Activated CD8-positive, alpha-beta memory T cell treated with anti-CD3 and anti-CD28 coated beads, Interleukin-2, amount 50 U/mL, for 24 hours (primary cell): ENCODE results near the gene F7.
"Not testable (repeated sequence)": the region's sequence is repeated elsewhere in the genome, so short reads cannot be mapped to it uniquely, and the experiment has no call there.

ENCODE experiments used
- DNase-seq: peaks from one replicate; pipeline ENCODE4 v3.0.0-alpha.2; 2020; ENCODE audit errors: extremely low read depth

Gene F7

GRCh38 chr13:113072376-113072775 is 33.2 kb upstream of the F7 start:
- no peak for DNase-seq

DNA sequence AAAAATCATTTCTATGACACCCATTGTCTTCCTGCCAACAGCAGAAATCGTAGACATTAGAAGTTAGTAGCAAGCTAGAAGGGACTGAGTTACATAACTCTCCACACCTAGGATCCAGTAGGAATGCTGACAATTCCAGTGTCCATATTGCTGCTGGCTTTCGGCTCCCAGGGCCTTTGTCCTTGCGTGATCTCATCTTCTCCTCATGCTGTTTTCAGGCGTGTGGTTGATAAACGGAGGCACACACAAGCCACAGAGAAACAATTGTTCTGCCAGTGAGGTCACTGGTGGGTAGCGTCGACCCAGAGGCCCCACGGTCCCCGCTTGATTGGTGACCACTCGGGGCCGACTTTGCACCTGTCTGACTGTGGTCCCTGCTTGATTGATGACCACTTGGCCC is 31.6 kb upstream of the F7 start:
- DNase-seq = no peak

GRCh38 chr13:113074401-113074800 is 31.2 kb upstream of the F7 start:
- no peak for DNase-seq

- no peak for DNase-seq
These were observed 30.7 kb upstream of the F7 start for GRCh38 chr13:113074876-113075275.

DNA sequence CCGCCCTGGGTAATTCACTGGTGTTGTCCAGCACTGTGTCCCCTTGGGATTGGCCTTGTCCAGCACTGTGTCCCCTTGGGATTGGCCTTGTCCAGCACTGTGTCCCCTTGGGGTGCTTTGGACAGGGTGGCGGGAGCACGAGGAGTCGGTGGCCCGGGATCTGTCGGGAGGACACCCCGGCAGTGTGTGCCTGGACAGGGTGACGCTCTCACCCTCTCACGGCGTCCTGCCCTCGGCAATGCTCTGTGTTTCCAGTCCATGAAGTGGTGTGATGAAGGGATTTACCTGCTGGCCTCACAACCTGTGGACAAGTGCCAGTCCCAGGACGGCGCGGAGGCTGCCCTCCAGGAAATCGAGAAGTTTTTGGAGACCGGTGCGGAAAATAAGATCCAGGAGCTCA is 29.9 kb upstream of the F7 start:
- no peak for DNase-seq

DNA sequence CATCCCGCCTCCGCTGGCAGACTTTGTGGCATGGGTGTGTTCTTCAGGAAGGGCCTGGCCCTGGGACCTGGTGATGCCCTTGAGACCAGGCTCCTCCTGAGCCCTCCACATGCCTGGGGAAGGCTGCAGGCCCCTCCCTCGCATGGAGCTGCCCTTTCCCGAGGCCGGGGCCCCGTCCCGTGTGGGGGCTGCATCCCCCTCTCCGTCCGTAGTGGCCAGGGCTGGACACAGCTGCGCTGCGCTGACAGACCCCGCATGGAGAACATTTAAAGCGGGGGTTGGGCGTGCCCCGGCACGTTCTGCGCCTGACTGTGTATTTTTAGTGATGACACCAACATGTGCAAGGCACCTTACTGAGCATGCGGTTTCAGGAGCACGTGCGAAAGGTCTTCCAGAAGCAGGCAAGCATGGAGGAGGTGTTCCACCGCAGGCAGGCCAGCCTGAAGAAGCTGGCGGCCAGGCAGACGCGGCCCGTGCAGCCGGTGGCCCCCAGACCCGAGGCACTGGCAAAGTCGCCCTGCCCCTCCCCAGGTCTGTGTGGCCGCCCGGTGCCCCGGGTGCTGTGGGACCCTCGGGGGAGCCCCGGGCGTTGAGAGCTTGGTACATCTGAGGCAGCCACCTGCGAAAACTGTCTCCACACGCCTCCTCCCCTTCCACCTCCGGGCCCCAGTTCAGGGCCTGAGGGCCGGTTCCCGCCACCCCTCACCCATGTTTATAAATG is 28.8 kb upstream of the F7 start:
- no peak for DNase-seq

- no peak for DNase-seq
These were observed 28.0 kb upstream of the F7 start for GRCh38 chr13:113077566-113077952.

- no peak for DNase-seq
These were observed 27.4 kb upstream of the F7 start for GRCh38 chr13:113077953-113078901.

DNA sequence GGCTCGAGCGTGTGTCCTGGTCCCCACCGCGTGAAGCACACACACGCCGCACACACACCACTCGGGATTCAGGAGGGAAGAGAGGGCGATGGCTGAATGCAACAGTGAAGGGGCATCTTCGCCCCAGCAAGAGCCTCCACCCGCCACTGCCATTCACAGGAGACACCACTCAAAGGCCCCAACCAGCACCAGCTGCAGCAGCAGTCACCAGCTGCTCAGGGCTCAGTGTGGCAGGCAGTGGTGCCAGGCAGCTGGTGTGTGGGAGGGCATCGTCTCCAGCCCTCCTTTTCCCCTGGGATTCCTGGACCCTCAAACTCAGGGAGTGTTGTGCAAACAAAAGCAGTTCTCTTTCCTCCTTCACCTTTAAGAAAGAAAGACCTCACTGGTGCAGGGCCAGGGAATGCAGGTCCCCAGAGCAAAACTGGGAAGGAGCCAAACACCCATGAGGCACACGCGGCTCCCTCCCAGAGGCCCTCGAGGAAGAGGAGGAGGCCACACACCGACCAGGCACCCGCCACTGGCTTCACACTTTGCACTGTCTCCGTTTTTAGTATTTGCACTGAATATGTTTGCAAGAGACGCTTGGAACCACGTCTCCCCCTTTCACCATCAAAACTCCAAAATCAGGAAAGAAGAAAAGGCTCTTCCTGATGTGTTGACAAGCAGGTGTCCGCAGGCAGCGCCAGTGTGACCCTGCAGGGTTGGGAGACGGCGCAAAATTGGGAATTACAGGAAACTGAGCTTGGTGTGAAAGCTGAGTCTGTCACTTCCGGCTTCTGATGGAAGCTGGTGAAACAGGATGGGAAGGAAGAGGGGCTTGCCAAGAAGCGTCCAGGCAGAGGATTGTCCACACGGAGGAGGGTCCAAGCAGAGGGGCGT is 26.4 kb upstream of the F7 start:
- DNase-seq = no peak

GRCh38 chr13:113079781-113080080 is 25.9 kb upstream of the F7 start:
- DNase-seq = not testable (repeated sequence)

DNA sequence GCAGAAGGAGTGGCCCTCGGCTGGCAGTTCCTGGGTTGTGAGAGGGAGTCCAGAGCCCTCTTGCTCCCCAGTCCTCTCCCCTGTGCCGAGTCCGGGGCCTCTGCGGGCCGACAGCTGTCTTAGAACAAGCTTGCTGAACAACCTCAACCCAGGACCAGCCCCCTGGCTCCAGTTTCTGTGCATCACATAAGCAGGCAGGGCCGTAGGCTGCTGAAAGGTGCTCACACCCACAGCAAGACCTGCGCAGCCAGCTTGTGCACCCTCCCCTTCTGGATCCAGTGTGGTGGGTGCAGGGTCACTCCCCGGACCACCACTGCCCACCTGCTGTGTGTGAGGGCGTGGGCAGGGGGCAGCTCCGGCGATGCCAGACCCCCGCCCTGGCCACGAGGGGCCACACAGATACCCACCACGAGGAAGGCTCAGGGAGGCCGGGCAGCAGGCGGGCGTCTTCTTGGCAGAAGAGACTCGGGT is 25.2 kb upstream of the F7 start:
- no peak for DNase-seq

DNA sequence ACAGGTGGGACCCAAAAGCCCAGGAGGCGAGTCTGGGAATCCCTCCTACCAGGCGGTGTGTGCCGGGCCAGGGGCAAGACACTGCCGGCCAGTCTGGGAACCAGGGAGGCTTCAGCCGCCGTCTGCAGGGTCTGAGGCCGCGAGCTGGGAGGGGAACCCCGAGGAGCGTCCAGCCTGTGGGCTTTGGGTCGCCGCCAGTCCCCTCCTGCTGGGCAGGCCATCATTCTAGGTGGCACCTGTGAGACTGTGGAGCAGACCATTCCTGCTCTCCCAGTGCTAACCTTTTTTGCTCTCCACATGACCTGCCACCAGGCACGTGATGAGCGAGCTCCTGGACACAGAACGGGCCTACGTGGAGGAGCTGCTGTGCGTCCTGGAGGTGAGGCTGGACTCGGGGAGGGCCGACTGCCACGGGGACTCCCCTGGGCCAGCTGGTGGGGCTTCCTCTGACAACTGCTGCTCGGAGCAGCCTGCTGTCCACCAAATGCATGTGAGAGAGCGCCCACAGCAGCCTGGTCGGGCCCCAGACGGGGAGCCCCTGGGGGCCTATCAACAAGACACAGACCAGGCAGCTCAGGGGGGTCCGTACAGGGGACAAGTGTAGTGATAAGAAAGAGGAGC is 24.6 kb upstream of the F7 start:
- no peak for DNase-seq

- no peak for DNase-seq
These were observed 23.2 kb upstream of the F7 start for GRCh38 chr13:113082198-113083021.

DNA sequence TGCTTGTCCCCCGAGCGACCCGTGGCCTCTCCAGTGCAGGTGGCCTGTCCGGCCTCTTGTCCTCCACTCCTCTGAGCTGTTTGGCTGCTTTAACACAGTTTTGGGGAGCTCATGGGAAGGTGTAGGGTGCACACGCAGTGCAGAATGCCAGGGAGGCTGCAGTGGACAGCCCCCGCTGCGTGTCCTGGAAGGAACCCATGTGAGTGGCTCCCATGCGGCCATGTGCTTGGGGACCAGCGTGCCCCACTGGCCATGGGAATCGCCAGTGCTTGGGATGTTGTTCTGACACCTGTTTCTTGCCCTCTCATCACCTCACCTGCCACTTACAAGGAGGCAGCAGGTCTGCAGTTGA is 22.6 kb upstream of the F7 start:
- no peak for DNase-seq

- DNase-seq = no peak
These were observed 22.1 kb upstream of the F7 start for GRCh38 chr13:113083402-113084061.

DNA sequence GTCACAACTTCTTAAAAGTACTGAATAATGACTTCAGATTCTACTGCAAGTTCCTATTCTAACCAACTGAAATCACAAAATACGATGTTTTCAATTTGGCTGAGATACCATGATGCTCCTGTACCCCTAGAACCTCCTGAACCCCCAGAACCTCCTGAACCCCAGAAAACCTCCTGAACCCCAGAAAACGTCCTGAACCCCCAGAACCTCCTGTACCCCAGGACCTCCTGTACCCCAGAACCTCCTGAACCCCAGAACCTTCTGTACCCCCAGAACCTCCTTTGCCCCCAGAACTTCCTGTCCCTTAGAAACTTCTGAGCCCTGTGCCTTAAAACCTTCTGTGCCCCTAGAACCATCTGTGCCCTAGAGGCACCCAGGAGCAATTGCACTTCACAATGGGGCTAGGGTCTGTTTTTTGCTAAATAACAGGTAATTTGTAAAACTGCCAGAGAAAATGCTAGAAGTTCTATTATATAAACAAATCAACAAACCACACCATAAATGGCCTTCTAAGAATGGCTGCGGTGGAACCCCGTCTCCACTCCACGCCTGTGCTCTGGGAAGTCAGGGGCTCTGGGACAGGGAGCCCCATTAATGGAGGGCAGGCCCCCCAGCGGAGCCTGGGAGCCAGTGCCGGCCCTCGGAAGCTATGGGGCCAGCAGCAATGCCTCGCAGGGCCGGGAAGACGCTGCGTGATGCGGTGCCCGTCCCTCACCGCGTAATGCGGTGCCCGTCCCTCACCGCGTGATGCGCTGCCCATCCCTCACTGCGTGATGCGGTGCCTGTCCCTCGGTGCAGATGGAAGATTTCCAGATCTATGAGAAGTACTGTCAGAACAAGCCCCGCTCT is 21.3 kb upstream of the F7 start:
- no peak for DNase-seq

- no peak for DNase-seq
These were observed 20.5 kb upstream of the F7 start for GRCh38 chr13:113084943-113085540.

- DNase-seq = no peak
These were observed 19.4 kb upstream of the F7 start for GRCh38 chr13:113086031-113086750.
